Fibroblast of mammary gland (primary cell): ENCODE measurements around the gene HECTD1.
"Not testable (repeated sequence)": the region's sequence is repeated elsewhere in the genome, so short reads cannot be mapped to it uniquely, and the experiment has no call there.

Source experiments
- DNase-seq: peaks from one replicate; pipeline ENCODE4 v3.0.0-alpha.2; 2010; ENCODE audit warnings: low read depth
- H3K4me3 ChIP-seq: 2 replicates; pipeline ENCODE4 v1.5.1; 2011; ENCODE audit warnings: low read depth, mild to moderate bottlenecking, low read length, moderate library complexity; ENCODE audit not compliant: control insufficient read depth
- TF ChIP-seq, protein P1 (sequence below): conservative IDR thresholded peaks from 2 replicates; pipeline ENCODE4 v1.5.1; 2011; ENCODE audit warnings: low read depth, low read length, inconsistent platforms; ENCODE audit not compliant: control insufficient read depth, insufficient read depth

Gene HECTD1

DNA sequence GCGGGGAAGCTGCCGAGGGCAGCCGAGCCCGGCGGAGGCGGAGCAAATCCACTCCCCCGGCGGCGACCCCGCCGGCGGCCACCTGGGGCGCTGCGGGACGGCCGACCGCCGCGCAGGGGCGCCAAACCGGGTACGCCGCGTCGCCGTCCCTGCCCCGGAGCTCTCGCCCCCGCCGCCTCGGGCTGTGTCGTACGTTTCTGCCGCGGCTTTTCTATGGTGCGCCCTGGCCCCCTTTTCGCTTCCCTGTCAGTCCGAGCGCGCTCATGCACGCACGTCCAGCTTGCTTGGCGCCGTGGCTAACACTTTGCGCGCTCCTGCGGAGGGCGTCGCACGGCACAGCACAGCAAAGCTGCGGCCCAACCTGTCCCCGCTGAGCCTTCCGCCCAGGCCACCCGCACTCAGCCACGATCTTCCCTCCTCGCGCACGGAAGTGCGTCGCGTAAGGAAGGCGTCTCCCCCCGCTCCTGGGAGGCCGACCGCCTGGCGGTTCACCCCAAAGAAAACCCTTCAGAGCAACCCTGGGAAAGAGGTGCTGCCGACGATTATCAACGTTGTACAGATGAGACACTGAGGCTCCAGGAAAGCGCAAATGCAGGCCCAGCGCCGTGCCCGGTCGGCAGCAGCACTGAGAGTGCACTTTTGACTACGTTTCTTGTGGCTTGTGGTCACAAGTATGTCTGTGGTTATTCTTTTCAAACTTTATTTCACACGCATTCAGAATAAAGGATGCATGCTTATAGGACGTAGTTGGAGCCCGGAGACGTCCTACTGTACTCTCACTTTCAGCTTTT is at the start of gene HECTD1:
Gene HECTD1 (minus strand): TSS at position 39 of the 791 bp plus-strand sequence. CDS start 1,857 bp downstream, outside the sequence.
- peak within 1 kb of the TSS; percentile 76 for H3K4me3 ChIP-seq
- DNase-seq = peak; percentile 82
- TF ChIP-seq, protein P1, sequence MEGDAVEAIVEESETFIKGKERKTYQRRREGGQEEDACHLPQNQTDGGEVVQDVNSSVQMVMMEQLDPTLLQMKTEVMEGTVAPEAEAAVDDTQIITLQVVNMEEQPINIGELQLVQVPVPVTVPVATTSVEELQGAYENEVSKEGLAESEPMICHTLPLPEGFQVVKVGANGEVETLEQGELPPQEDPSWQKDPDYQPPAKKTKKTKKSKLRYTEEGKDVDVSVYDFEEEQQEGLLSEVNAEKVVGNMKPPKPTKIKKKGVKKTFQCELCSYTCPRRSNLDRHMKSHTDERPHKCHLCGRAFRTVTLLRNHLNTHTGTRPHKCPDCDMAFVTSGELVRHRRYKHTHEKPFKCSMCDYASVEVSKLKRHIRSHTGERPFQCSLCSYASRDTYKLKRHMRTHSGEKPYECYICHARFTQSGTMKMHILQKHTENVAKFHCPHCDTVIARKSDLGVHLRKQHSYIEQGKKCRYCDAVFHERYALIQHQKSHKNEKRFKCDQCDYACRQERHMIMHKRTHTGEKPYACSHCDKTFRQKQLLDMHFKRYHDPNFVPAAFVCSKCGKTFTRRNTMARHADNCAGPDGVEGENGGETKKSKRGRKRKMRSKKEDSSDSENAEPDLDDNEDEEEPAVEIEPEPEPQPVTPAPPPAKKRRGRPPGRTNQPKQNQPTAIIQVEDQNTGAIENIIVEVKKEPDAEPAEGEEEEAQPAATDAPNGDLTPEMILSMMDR = no peak

DNA sequence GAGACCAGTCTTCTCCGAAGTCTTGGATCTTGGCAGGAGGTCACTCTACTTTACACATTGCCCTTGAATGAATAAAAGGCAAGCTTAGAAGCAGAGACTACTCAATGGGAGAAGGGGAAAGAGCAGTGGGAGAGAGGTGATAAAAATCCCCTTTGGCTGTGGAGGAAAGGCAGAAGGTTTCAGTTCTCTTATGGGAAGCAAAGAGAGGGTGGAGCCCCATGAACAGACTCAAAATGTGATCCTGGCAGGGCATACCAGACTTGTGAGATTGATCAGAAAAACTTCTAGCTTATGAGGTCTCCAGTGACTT is 49.6 kb upstream of the HECTD1 start:
- TF ChIP-seq, protein P1 = no peak
- H3K4me3 ChIP-seq = no peak overlapping the region
- DNase-seq = no peak

DNA sequence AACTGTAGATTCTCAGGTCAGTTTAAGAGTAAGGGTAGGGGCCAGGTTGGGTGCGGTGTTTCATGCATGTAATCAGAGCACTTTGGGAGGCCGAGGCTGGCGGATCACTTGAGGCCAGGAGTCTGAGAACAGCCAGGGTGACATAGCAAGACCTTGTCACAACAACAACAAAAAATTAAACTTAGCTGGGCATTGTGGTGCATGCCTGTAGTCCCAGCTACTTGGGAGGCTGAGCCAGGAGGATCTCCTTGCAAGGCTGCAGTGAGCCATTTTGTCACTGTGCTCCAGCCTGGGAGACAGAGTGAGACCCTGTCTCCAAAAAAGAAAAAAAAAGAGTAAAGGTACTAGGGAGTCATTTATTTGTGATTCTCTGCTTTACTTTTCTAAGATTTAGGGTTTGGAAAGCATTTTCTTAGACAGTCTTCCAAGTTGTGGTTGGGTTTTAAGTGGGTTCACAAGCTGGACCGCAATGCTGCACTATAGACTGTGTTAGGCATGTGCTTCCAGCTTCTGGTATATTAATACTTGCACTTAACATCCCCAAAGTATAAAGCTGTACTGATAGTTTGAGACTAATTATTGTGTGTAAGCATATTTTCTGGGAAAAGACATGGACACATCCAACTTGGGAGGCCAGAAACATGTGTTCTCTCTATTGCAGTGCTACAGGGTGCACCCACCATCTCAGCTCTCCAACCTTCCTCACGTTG is 49.1 kb upstream of the HECTD1 start:
- TF ChIP-seq, protein P1 = no peak
- no peak for DNase-seq

DNA sequence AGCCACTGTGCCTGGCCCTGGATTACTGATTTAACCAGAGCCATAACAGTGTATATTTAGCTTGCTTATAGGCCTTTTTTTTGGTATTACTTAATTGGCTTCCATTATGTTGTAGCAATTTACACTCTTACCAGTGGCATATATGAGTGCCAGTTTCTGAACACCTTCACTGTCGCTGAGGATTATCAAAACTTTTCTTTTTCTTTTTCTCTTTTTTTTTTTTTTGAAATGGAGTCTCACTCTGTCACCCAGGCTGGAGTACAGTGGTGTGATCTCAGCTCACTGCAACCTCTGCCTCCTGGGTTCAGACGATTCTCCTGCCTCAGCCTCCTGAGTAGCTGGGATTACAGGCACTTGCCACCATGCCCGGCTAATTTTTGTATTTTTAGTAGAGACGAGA is 48.3 kb upstream of the HECTD1 start:
- not testable (repeated sequence) for DNase-seq, H3K4me3 ChIP-seq

More for the DNA sequence above, 49.1 kb upstream of the HECTD1 start:
- H3K4me3 ChIP-seq = no peak overlapping the region

DNA sequence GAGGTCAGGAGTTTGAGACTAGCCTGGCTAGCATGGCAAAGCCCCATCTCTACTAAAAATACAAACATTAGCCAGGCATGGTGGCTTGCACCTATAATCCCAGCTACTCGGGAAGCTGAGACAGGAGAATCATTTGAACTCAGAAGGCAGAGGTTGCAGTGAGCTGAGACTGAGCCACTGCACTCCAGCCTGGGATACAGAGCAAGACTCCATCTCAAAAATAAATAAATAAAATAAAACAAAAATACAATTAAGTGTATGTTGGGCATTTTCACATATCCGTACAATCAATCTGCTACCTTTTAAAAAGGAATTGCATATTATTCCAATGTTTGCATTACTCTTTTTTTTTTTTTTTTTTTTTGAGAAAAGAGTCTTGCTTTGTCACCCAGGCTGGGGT is 47.7 kb upstream of the HECTD1 start:
- no peak for DNase-seq
- H3K4me3 ChIP-seq = no peak overlapping the region
- TF ChIP-seq, protein P1 = no peak

DNA sequence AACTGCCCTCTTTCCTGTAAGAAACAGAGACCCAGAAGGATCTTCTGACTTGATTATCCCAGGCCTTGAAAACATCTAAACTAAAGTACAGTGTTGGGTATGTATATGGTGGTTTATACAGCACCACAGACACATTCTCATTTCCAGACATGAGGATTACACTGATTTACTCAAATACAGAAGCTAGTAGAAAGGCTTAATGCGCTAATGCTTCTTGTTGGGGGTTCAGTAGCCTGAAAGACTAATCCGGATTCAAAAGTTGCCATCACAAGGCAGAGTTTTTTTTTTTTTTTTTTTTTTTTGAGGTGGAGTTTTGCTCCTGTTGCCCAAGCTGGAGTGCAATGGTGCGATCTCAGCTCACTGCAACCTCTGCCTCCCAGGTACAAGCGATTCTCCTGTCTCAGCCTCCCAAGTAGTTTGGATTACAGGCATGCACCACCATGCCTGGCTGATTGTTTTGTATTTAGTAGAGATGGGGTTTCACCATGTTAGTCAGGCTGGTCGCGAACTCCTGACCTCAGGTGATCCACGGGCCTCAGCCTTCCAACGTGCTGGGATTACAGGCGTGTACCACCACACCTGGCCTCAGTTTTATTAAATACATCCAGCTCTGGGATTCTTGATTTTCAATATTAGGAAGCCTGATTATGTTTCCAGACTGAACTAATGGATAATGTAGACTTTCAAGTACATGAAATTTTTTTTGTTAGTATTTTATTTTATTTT is 46.3 kb upstream of the HECTD1 start:
- no peak for DNase-seq
- TF ChIP-seq, protein P1 = no peak
- no peak overlapping the region for H3K4me3 ChIP-seq

DNA sequence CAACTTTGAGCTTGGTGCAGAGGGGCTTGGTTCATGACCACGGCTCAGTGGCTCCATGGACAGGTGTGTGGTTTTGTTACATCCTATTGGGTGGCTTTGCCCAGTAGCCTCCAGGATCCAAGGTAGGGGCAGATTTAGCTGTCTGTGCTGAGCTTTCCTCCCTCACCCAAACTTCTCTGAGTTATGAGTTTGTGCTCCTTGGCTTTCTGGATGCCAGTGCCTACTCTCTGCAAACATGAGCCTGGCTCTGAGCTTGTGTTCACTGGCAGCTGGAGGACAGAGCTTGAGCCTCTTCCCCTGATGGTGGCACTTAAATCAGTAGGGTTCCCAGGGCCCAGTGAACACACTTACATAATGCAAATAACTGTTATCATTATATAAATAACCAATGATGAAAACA is 45.3 kb upstream of the HECTD1 start:
- no peak for DNase-seq
- TF ChIP-seq, protein P1 = no peak
- H3K4me3 ChIP-seq = no peak overlapping the region
